HG03439 (cell line): ENCODE data around the gene WDFY4.

Experiments used
- ATAC-seq: cut with Tn5 transposase; IDR thresholded peaks from one replicate; pipeline ENCODE4 v1.9.1; 2021; ENCODE audit warnings: mild to moderate bottlenecking, moderate library complexity; ENCODE audit not compliant: unreplicated experiment

The WDFY4 gene

GRCh38 chr10:48704156-48704555 is 19.5 kb downstream of the WDFY4 start:
- ATAC-seq: no peak

- ATAC-seq: no peak
These were observed 20.8 kb downstream of the WDFY4 start for GRCh38 chr10:48705401-48705938.

DNA sequence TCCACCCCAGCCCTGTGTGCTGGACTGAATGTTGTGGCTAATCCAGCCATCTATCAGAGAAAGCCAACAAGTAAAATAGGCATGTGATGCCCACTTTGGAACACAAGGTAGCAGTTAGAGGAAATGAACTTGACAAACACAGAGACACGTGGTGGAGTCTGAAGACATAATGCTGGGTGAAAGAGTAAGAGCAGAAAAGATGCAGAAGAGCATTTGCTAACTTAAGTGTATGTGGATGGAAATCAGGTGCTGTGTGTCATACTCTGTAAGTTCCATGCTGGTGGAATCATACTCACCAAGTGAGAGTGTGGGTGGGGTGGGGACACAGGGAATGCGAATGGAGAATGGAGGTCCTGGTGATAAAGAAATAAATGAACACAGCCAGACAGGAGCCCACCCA is 22.8 kb downstream of the WDFY4 start:
- ATAC-seq: no peak

- ATAC-seq: no peak
These were observed 23.5 kb downstream of the WDFY4 start for GRCh38 chr10:48708144-48708543.

GRCh38 chr10:48710647-48711275 is 26.1 kb downstream of the WDFY4 start:
- no peak for ATAC-seq

GRCh38 chr10:48711830-48712229 is 27.2 kb downstream of the WDFY4 start:
- no peak for ATAC-seq

DNA sequence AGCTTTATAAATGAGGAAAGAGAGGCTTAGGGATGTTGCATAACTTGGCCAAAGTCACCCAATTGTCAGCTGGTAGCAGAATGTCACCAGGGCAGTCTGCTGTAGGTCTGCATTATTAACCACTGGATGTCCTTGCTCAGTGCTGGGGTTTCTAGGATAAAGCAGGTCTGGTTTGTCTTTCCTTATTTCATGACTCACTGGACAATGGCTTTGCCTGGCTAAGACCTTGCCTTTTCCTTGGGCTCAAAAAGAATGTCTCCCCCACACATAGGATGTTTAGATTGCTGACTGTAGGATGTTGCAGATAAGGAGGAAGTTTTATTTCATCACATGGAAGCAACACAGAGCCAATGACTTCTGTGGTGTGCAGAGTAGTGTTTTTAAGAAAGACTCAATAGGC is 29.4 kb downstream of the WDFY4 start:
- no peak for ATAC-seq

- no peak for ATAC-seq
These were observed 31.7 kb downstream of the WDFY4 start for GRCh38 chr10:48716416-48716815.

- ATAC-seq: no peak
These were observed 35.9 kb downstream of the WDFY4 start for GRCh38 chr10:48720611-48721010.

DNA sequence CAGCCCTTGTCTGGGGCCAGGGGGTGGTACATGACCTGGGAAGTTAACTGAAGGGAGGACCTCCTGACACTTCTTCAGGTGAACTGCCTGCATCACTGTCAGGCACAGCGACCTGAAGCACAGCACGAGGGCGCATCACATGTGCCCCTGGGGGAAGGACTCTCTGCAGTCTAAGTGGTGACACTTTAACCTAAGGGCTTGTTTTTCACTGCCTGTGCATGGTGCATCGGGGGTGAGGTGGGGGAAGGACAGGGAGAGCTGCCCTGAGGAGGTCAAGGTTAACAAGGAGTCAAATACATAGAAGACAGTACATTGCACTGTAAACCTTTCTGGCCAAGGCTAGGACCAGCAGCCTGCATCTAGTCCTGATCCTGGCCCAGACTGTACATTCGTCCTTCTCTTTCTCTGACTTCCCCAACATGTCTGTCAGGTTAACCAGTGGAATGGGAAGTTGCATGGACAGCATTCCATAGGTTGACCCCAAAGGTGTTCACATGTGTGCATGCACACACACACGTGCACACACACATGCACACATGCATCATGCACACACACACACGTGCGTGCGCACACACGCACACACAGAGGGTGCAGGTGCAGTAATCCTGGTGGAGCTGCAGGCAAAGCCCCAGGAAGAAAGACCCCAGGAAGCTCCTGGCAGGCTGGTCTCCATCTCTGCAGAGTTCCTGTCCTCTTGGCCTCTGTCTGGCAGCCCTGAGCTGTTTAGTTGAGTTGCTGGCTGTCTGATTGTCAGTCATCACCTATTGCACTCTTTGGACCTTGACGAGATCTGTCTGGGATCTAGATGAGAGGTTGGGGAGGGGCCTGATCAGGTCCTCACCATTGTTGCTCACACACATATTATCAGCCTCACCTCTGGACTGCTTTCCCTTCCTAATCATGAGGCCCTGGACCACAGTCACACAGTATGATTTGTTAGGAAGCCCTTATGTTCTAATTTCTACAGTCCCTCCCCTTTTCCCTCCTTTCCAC is 37.8 kb downstream of the WDFY4 start:
- no peak for ATAC-seq

GRCh38 chr10:48724127-48724526 is 39.5 kb downstream of the WDFY4 start:
- no peak for ATAC-seq

DNA sequence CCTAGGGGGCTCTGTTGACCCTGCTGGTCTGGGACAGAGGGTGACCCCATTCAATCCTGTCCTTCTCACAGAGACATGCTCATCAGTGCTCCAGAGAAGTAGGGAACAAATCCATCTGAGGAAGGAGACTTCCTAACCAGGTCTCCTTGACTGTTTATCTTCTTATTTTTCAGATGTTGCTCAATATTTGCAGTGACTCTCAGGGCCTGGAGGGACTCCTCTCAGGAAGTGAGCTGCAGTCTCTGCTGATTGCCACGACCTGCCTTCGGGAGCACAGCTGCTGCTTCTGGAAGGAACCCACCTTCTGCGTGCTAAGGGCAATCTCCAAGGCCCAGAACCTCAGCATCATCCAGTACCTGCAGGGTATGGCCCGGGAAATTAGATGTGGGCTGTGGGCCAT is 41.0 kb downstream of the WDFY4 start:
- ATAC-seq: no peak

GRCh38 chr10:48727866-48728265 is 43.2 kb downstream of the WDFY4 start:
- ATAC-seq: no peak

DNA sequence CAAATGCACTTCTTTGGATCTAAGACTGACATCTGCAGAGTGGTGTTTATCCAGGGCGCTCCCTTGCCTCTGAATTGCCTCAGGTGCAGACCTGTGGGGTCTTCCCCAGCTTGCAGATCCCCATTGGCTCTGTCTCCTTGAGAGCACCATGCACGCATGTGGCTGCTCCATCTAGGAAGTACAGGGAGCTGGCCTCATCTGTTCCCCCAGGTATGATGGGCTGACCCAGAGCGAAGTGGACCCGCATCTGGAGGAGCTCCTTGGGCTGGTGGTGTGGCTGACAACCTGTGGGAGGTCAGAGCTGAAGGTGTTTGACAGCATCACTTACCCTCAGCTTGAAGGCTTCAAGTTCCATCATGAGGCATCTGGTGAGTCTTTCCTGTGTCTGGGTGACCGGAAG is 44.5 kb downstream of the WDFY4 start:
- ATAC-seq: no peak

DNA sequence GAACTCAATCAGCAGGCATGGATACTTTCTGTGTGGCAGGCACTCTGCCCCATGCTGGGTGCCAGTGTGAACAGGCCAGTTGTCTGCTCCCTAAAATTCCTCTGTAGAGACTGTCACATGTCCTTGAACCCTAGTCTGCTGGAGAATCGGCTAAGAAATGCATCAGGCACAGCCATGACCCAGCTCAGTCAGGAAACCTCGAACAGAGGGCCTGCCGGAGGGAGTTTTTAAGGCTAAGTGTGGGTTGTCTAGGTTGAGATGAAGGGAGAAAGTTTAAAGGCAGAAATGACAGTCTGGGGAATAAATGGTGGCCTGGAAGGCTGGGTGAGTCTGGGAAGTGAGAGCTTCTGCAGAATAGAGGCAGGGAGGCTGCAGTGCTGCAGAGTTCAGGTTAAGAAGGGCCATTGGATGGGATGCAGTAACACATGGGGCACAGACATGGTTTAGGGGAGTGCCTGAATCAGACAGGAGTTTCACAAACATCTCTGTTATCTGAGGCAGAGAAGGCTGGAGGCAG is 45.3 kb downstream of the WDFY4 start:
- ATAC-seq: no peak

DNA sequence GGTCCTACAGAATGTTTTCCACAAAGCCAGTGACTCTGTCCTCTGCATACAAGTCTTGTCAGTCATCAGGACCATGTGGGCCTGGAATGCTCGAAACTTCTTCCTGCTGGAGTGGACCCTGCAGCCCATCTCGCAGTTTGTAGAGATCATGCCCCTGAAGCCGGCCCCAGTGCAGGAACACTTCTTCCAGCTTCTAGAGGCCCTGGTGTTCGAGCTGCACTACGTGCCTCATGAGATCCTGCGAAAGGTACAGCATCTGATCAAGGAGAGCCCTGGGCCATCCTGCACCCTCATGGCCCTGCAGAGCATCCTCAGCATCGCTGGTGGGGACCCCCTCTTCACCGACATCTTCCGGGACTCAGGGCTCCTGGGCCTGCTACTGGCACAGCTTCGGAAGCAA is 46.5 kb downstream of the WDFY4 start:
- no peak for ATAC-seq

DNA sequence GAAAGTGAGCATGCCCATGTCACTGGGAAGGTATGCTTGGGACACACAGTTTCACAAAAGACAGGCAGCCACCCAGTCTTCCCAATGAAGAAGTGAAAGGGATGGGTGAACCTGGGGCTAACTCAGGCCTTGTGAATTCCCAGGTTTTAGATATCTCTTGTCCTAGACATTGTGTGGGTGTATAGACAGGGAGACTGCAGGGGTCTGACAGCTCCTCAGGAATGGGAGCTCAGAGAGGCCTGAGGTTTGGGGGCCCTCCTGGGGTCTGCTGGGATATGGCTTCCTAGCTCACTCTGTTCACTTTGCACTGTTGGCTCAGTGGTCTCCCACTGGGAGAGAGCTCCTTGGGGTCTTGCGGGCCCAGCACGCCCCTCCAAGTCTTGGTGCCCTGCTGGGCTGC is 47.0 kb downstream of the WDFY4 start:
- ATAC-seq: no peak

- no peak for ATAC-seq
These were observed 48.7 kb downstream of the WDFY4 start for GRCh38 chr10:48733329-48733728.

DNA sequence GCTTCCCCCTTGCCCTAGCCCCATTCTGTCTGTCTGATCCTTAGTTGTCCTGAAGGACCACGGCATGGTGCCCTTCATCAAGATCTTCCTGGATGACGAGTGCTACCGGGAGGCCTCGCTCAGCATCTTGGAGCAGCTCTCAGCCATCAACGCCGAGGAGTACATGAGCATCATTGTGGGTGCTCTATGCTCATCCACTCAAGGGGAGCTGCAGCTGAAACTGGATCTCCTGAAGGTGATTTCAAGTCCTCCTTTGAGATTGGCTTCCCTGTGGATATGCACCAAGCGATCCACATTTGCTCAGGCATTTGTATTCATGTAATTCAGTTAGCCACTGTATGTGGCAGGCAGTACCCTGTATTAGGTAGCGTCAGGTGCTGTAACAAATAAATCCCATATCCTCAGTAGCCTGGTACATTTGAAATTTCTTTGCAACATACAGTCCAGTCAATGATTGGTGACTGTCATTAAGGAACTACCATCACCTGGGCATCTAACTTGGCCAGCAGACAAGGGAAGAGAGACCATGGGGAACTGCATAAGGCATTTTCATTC is 51.2 kb downstream of the WDFY4 start:
- no peak for ATAC-seq

- no peak for ATAC-seq
These were observed 51.9 kb downstream of the WDFY4 start for GRCh38 chr10:48736596-48736995.

DNA sequence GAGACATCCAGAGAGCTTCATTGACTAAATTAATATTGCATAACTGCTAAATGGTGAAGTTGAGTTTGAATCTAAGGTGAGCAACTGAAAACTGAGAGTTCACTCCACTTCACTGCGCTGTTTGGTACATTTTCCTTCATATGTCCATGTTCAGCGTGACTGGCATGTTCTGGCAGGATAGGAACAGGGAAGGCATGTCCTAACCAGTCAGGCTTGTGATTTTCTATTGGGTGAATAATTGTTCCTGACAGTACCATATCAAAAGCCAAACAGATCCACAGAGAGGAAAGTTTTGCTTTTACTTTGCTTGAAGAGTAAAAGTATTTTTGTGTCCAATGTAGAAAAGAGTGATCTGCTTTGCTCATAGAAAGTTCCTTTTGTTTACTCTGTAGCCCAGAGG is 53.2 kb downstream of the WDFY4 start:
- no peak for ATAC-seq
